IPS-11a (cell line): Measurements from ENCODE around the gene SUPT4H1.

Experiments
- H3K4me3 ChIP-seq: one replicate; pipeline ENCODE4 v1.5.1; 2013; ENCODE audit warnings: low read depth, low read length, control low read depth

SUPT4H1 gene

GRCh38 chr17:58330997-58331814 lies 20.8 kb downstream of the SUPT4H1 start:
- no peak overlapping the region for H3K4me3 ChIP-seq

GRCh38 chr17:58330538-58330996 lies 21.4 kb downstream of the SUPT4H1 start:
- H3K4me3 ChIP-seq: no peak overlapping the region

- H3K4me3 ChIP-seq: no peak overlapping the region
These were observed 22.0 kb downstream of the SUPT4H1 start for GRCh38 chr17:58329810-58330537.

- no peak overlapping the region for H3K4me3 ChIP-seq
These were observed 22.8 kb downstream of the SUPT4H1 start for GRCh38 chr17:58329035-58329809.

GRCh38 chr17:58328195-58329034 lies 23.6 kb downstream of the SUPT4H1 start, which contains the start of gene TSPOAP1:
Gene TSPOAP1 (minus strand): TSS chr17:58328795. CDS start chr17:58327920, 875 bp downstream.
- no peak within 1 kb of the TSS for H3K4me3 ChIP-seq

- H3K4me3 ChIP-seq: no peak overlapping the region
These were observed 24.4 kb downstream of the SUPT4H1 start for GRCh38 chr17:58327363-58328194.

GRCh38 chr17:58326609-58327362 lies 25.2 kb downstream of the SUPT4H1 start:
- no peak overlapping the region for H3K4me3 ChIP-seq

GRCh38 chr17:58325976-58326468 lies 26.0 kb downstream of the SUPT4H1 start:
- no peak overlapping the region for H3K4me3 ChIP-seq

GRCh38 chr17:58325289-58325726 lies 26.7 kb downstream of the SUPT4H1 start:
- no peak overlapping the region for H3K4me3 ChIP-seq

GRCh38 chr17:58324409-58325288 lies 27.4 kb downstream of the SUPT4H1 start:
- H3K4me3 ChIP-seq: peak overlapping the region; percentile 43

- H3K4me3 ChIP-seq: peak overlapping the region; percentile 27
These were observed 28.0 kb downstream of the SUPT4H1 start for GRCh38 chr17:58324056-58324408.

GRCh38 chr17:58323366-58324055 lies 28.5 kb downstream of the SUPT4H1 start:
- no peak overlapping the region for H3K4me3 ChIP-seq

- H3K4me3 ChIP-seq: no peak overlapping the region
These were observed 29.3 kb downstream of the SUPT4H1 start for GRCh38 chr17:58322581-58323185.

- H3K4me3 ChIP-seq: no peak overlapping the region
These were observed 30.2 kb downstream of the SUPT4H1 start for GRCh38 chr17:58321571-58322525.

- no peak overlapping the region for H3K4me3 ChIP-seq
These were observed 31.3 kb downstream of the SUPT4H1 start for GRCh38 chr17:58320570-58321323.
